SIG-M5 (cell line): Measurements from ENCODE around the gene UBAC1.
"Not testable (repeated sequence)": the region's sequence is repeated elsewhere in the genome, so short reads cannot be mapped to it uniquely, and the experiment has no call there.

Experiments used
- DNase-seq: peaks from one replicate; lab custom pipeline; 2025; lab: John Stamatoyannopoulos, UW

UBAC1 gene

GRCh38 chr9:135960411-135961276 lies 529 bp downstream of the UBAC1 start:
- DNase-seq = no peak

- no peak for DNase-seq
Measured at GRCh38 chr9:135959814-135960213, 1.4 kb downstream of the UBAC1 start.

DNA sequence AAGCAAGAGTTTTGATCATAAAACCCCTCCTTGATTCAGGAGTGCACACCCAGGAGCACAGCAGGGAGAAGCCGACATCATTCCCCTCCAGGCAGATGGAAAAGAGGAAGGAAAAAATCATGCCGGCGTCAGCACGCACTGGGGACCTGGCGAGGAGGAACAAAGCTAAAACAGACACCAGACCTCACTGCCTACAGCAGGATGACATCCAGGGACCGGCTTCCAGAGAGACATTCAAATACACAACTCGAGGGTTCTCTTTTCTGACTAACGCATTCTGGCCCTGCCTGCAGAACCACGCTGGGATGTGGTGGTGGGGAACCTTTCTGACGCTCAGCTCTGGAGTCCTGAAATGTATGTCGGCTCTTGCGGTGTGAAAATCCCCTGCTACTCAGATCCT lies 2.7 kb downstream of the UBAC1 start:
- no peak for DNase-seq

DNA sequence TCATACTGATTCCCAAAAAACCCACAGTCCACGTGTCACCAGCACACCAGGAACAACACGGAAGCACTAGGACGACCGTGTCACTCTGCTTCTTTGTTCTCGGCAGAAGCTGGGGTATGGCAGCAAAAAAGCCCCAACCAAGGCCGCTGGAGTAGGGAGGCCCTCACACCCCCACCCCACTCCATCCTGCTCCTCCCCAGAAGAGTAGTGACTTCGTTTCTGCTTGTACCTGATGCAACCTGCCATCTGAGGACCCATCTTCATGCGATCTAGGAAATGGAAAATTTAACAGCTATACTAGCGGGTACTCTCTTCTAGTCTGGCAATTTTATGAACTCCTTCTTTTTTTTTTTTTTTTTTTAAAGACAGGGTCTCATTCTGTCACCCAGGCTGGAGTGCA lies 3.7 kb downstream of the UBAC1 start:
- DNase-seq = no peak

GRCh38 chr9:135956802-135957174 lies 4.4 kb downstream of the UBAC1 start:
- no peak for DNase-seq

DNA sequence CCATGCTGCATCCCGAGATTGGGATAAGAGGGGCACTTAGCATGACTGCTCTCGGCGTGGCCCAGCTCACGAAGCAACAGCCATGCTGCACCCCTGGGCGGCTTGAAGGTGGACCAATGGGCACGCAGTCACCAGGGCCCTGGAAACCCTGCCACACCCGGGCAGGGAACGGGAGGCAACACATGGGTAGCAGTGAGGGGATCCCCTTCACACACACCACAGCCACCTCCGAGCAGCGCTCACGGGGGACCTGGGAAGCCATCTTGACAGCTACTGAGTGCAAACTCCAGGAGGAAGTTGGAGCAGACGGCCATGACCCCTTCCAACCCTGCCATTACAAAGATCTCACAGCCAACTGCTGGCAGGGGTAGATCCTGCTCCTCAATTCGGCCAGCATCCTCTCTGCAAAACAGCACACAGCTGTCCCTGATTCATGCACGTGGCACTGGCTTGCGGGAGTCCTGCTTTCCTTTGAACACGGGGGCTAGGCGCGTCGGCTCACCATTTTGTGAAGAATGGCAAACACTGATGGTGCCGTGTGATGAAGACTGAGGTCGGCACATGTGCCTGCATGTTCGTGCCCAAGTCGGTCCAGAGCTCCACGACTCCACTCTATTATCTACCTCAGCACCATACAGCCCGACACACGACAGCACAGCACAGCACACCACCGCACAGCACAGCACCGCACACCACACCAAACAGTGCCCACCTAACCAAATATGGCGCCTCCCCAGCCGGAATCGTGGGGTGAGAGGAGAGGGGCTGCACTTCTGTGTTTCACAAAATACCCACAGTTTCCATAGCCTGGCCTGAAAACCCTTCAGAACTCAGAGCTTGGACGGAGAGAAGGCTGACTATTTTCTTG lies 5.0 kb downstream of the UBAC1 start:
- no peak for DNase-seq

GRCh38 chr9:135952664-135953206 lies 8.4 kb downstream of the UBAC1 start:
- no peak for DNase-seq

DNA sequence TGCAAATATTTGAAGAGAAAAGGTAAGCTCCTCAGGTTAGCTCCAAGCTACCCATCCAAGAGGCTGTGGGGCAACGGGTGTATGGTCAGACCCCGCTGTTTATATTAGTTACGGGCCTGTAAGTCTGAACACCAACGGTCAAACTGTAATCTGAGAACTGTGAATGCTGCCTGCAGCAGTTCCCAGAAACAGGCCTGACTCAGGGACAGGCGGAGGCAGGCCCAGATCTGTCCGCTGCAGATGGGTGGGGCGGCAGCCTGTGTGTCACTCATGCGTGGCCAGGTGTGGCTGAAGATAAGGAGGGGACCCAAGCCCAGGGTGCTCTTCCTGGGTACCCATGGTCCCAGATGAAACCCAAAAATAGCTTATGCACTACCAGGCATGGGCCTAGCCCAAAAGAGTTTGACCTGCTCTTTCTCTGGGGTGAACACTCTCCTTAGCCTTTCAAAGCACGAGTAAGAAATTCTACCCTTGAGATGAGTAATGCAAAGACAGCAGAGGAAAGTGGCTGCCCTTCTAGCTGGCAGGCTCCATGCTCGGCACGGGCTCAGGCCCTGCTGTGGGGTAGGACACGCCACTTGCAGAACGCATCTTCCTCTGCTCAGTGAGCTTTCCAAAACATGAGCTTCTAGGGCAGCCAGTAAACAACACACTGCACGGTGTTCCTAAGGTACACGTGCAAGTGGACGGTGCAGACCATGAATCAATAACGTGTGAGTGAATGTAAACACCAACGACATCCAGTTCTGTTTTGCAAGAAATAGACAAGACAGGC lies 9.1 kb downstream of the UBAC1 start:
- no peak for DNase-seq

- not testable (repeated sequence) for DNase-seq
Measured at GRCh38 chr9:135951310-135951709, 9.9 kb downstream of the UBAC1 start.

- DNase-seq = not testable (repeated sequence)
Measured at GRCh38 chr9:135950841-135951240, 10.3 kb downstream of the UBAC1 start.

- DNase-seq = no peak
Measured at GRCh38 chr9:135950135-135950682, 11.0 kb downstream of the UBAC1 start.

- no peak for DNase-seq
Measured at GRCh38 chr9:135949501-135950134, 11.6 kb downstream of the UBAC1 start.

DNA sequence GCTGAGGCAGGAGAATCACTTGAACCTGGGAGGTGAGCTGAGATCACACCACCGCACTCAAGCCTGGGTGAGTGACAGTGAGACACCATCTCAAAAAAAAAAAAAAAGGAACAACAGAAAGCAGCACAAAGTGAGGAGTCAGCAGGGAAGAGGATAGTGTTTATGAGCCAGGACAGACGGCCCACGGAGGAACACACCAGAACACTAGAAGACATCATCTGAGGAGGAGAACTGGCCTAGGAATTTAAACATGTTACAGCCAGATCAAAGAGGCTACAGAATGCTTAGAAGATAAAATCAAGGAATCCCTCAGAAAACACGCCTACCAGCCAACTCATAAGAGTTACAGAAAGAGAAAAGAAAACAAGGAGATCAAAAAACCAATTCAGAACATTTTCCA lies 12.2 kb downstream of the UBAC1 start:
- no peak for DNase-seq

- no peak for DNase-seq
Measured at GRCh38 chr9:135948446-135948845, 12.7 kb downstream of the UBAC1 start.

- DNase-seq = no peak
Measured at GRCh38 chr9:135947582-135947981, 13.6 kb downstream of the UBAC1 start.

DNA sequence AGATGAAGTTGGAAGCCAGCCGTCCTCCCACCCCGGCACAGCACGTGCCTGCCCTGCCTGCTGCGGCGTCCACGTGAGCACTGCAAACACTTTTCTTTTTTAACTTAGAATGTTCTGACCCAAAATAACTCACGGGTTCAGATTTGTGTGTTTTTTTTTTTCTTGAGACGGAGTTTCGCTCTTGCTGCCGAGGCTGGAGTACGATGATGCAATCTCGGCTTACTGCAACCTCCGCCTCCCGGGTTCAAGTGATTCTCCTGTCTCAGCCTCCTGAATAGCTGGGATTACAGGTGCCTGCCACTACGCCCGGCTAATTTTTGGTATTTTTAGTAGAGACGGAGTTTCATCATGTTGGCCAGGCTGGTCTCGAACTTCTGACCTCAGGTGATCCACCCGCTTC lies 14.1 kb downstream of the UBAC1 start:
- not testable (repeated sequence) for DNase-seq

- DNase-seq = no peak
Measured at GRCh38 chr9:135946392-135946994, 14.7 kb downstream of the UBAC1 start.

DNA sequence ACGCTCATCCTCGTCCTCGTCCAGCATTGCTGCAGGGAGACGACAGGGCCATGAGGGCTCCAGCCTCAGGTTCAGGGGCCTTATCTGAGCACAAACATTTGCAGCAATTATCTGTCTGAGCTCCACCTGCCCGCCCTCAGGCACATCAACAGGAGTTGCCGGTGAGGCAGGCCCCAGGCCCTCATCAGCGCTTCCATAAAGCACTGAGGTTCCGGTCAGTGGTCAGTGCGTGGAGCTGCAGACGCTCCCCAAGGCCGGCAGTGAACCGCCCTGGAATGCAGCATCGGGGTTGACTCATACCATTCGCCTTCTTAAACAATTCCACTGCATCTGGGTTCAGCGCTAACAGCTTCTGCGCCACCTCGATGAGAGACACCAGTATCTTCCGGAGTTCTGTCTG lies 15.2 kb downstream of the UBAC1 start:
- DNase-seq = no peak

DNA sequence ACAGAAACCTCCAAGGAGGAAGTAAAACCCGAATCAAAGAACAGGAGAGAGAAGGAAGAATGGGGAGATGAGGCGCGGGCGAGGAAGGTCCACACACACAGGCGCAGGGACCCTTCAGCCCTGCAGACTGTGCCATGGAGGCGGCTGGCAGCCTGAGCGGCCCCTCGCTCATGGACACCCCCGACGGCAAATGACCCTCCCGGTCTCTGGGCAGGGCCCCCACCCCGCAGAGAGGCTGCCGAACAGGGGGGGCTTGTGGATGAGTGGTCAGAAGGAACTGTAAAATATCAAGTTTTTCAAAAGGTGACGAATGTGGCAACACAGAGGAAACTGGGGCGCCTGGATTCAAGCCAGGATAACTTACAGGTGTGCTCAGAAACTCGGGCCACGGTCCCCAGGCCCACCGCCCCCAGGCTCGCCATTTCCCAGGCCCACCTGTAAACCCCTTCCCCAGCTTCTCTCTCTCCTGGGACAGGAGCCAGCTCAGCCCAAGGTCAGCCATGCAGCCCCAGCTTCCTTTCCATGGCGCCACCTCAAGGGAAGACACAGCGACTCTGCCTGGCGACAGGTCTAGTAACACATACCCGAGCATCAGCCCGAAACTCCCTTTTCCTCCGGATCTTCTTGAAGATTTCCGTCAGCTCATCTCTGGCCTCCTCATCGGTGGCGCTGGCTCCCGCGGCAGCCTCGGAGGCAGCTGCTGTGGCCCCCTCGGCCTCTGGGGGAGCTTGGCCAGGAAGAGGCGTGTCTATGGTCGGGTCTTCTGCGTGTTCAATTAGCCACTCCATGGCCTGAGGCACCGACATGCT lies 16.5 kb downstream of the UBAC1 start:
- no peak for DNase-seq

DNA sequence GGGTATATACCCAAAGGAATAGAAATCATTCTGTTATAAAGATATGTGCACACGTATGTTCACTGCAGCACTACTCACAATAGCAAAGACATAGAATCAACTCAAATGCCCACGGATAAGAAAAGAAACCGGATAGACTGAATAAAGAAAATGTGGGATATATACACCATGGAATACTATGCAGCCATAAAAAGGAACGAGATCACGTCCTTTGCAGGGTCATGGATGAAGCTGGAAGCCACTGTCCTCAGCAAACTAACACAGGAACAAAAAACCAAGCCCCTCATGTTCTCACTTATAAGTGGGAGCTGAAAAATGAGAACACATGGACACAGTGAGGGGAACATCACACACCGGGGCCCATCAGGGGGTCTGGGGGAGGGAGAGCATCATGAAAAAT lies 17.6 kb downstream of the UBAC1 start:
- DNase-seq = not testable (repeated sequence)
